ENCODE measurements around the gene MSRB1. TPM values are rescaled to one million over a fixed set of nuclear protein-coding genes. Genes with fewer than 3 reads are reported as not detected.
A peak's percentile ranks its signal among the peaks of the same experiment; 100 is the strongest.

Gene MSRB1
- total and polyA plus RNA-seq, 2 of the 13 experiments (the other 11 are each of a cell fraction or from before 2014, with no cell fraction given) = 32.1 to 75.4 TPM

DNA sequence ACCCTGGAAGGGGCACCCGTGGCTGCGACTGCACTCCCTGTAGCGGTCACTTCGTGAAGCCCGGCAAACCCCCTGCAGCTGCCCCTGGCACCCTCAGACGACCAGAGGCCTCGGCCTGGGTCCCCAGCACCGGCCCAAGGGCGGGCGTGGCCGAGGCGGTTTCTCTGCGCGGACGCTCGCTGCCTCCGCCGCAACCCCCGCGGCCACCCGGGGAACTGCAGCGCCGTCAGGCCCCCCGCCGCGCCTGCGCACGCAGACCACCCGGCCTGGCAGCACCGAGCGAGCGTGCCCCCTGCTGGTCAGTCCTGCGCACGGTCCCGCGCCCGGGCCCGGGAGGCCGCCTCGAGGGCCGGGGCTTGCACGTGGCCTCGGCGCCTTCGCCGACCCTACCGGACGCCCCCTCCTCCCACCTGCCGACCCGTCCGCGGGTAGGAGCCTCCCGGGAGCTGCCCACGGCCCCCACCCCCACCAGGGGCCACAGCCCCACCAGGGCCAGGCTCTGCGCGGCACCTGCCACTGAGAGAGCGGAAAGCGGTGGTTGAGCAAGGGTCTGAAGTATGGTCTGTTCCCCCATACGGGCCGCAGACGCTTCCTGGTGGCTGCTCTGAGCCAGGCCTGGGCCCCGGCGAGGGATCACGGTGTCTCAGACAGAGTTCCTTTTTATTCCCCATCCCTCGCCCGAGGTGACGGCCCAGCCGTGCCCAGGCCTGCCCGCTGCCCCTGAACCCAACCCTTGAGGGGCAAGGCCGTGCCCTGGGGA lies 13.2 kb downstream of the MSRB1 start (continued):
- no peak for TF ChIP-seq SNRNP70 (IDR thresholded peaks at IDR 0.05; ENCODE audit: low read depth, low read length)
- TF ChIP-seq ZNF713 (CRISPR knock-in tag; IDR thresholded peaks at IDR 0.05) = no peak
- TF ChIP-seq NFKBIZ (CRISPR knock-in tag; IDR thresholded peaks at IDR 0.05) = no peak
- TF ChIP-seq, protein P1, sequence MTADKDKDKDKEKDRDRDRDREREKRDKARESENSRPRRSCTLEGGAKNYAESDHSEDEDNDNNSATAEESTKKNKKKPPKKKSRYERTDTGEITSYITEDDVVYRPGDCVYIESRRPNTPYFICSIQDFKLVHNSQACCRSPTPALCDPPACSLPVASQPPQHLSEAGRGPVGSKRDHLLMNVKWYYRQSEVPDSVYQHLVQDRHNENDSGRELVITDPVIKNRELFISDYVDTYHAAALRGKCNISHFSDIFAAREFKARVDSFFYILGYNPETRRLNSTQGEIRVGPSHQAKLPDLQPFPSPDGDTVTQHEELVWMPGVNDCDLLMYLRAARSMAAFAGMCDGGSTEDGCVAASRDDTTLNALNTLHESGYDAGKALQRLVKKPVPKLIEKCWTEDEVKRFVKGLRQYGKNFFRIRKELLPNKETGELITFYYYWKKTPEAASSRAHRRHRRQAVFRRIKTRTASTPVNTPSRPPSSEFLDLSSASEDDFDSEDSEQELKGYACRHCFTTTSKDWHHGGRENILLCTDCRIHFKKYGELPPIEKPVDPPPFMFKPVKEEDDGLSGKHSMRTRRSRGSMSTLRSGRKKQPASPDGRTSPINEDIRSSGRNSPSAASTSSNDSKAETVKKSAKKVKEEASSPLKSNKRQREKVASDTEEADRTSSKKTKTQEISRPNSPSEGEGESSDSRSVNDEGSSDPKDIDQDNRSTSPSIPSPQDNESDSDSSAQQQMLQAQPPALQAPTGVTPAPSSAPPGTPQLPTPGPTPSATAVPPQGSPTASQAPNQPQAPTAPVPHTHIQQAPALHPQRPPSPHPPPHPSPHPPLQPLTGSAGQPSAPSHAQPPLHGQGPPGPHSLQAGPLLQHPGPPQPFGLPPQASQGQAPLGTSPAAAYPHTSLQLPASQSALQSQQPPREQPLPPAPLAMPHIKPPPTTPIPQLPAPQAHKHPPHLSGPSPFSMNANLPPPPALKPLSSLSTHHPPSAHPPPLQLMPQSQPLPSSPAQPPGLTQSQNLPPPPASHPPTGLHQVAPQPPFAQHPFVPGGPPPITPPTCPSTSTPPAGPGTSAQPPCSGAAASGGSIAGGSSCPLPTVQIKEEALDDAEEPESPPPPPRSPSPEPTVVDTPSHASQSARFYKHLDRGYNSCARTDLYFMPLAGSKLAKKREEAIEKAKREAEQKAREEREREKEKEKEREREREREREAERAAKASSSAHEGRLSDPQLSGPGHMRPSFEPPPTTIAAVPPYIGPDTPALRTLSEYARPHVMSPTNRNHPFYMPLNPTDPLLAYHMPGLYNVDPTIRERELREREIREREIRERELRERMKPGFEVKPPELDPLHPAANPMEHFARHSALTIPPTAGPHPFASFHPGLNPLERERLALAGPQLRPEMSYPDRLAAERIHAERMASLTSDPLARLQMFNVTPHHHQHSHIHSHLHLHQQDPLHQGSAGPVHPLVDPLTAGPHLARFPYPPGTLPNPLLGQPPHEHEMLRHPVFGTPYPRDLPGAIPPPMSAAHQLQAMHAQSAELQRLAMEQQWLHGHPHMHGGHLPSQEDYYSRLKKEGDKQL (CRISPR knock-in tag; IDR thresholded peaks at IDR 0.05; ENCODE audit: low read depth) = 0 out of 2 replicates have a peak, but pooled peaks have one; percentile 28
- peak; percentile 65; the same call in 1 of the 2 replicates for TF ChIP-seq MEIS1 (CRISPR knock-in tag; IDR thresholded peaks at IDR 0.05; ENCODE audit: borderline replicate concordance)
- no peak for TF ChIP-seq SOX5 (CRISPR knock-in tag; IDR thresholded peaks at IDR 0.05; ENCODE audit: borderline replicate concordance)
- TF ChIP-seq SRSF4 (IDR thresholded peaks at IDR 0.05; ENCODE audit: low read depth, low read length, poor library complexity, severe bottlenecking) = no peak
- no peak for TF ChIP-seq RBM22 (optimal IDR thresholded peaks at IDR 0.05; ENCODE audit: low read length)
- TF ChIP-seq SIN3A (IDR thresholded peaks at IDR 0.05; ENCODE audit: borderline replicate concordance, low read depth, low read length) = no peak
- TF ChIP-seq MXI1 (IDR thresholded peaks at IDR 0.05; ENCODE audit: borderline replicate concordance, low read depth, low read length) = peak; percentile 49; the same call in 1 of the 3 replicates
- TF ChIP-seq SCMH1 (CRISPR knock-in tag; IDR thresholded peaks at IDR 0.05; ENCODE audit: borderline replicate concordance) = no peak
- TF ChIP-seq, protein P2, sequence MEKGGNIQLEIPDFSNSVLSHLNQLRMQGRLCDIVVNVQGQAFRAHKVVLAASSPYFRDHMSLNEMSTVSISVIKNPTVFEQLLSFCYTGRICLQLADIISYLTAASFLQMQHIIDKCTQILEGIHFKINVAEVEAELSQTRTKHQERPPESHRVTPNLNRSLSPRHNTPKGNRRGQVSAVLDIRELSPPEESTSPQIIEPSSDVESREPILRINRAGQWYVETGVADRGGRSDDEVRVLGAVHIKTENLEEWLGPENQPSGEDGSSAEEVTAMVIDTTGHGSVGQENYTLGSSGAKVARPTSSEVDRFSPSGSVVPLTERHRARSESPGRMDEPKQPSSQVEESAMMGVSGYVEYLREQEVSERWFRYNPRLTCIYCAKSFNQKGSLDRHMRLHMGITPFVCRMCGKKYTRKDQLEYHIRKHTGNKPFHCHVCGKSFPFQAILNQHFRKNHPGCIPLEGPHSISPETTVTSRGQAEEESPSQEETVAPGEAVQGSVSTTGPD (CRISPR knock-in tag; IDR thresholded peaks at IDR 0.05) = no peak
- no peak for TF ChIP-seq MED8 (CRISPR knock-in tag; IDR thresholded peaks at IDR 0.05; ENCODE audit: insufficient replicate concordance)
- TF ChIP-seq KAT8 (CRISPR knock-in tag; IDR thresholded peaks at IDR 0.05) = no peak
- no peak for TF ChIP-seq CAMTA2 (CRISPR knock-in tag; IDR thresholded peaks at IDR 0.05; ENCODE audit: borderline replicate concordance)
- TF ChIP-seq ZNF556 (CRISPR knock-in tag; IDR thresholded peaks at IDR 0.05; ENCODE audit: borderline replicate concordance) = peak; percentile 91; the same call in 1 of the 2 replicates
- TF ChIP-seq ZNF609 (CRISPR knock-in tag; IDR thresholded peaks at IDR 0.05; ENCODE audit: borderline replicate concordance) = peak; percentile 48; the same call in 1 of the 2 replicates

Measured in HepG2 (cell line).